GM18907 (cell line): Measurements from ENCODE around the gene FBXO10.

Source experiments
- ATAC-seq: cut with Tn5 transposase; IDR thresholded peaks from one replicate; pipeline ENCODE4 v1.9.1; 2021; ENCODE audit warnings: mild to moderate bottlenecking, moderate library complexity; ENCODE audit not compliant: unreplicated experiment

The FBXO10 gene

GRCh38 chr9:37551468-37551867, 24.7 kb downstream of the FBXO10 start:
- ATAC-seq: no peak

- ATAC-seq: no peak
Observed at GRCh38 chr9:37550781-37551180, 25.4 kb downstream of the FBXO10 start.

- ATAC-seq: no peak
Observed at GRCh38 chr9:37549527-37549926, 26.7 kb downstream of the FBXO10 start.

- ATAC-seq: no peak
Observed at GRCh38 chr9:37547328-37547878, 28.8 kb downstream of the FBXO10 start.

- no peak for ATAC-seq
Observed at GRCh38 chr9:37543468-37543867, 32.7 kb downstream of the FBXO10 start.

- ATAC-seq: no peak
Observed at GRCh38 chr9:37542895-37543294, 33.3 kb downstream of the FBXO10 start.

GRCh38 chr9:37542488-37542887, 33.7 kb downstream of the FBXO10 start:
- ATAC-seq: no peak

GRCh38 chr9:37541465-37541864, 34.7 kb downstream of the FBXO10 start:
- no peak for ATAC-seq

GRCh38 chr9:37540634-37541033, 35.5 kb downstream of the FBXO10 start:
- no peak for ATAC-seq

GRCh38 chr9:37539634-37540033, 36.5 kb downstream of the FBXO10 start:
- no peak for ATAC-seq

GRCh38 chr9:37538099-37538498, 38.1 kb downstream of the FBXO10 start:
- no peak for ATAC-seq

GRCh38 chr9:37534901-37535300, 41.3 kb downstream of the FBXO10 start:
- ATAC-seq: no peak

- ATAC-seq: no peak
Observed at GRCh38 chr9:37534412-37534811, 41.8 kb downstream of the FBXO10 start.

- no peak for ATAC-seq
Observed at GRCh38 chr9:37531699-37532098, 44.5 kb downstream of the FBXO10 start.

- peak; percentile 81 for ATAC-seq
Observed at GRCh38 chr9:37528652-37529471, 47.3 kb downstream of the FBXO10 start.

- ATAC-seq: no peak
Observed at GRCh38 chr9:37523916-37524315, 52.3 kb downstream of the FBXO10 start.

GRCh38 chr9:37522971-37523370, 53.2 kb downstream of the FBXO10 start:
- no peak for ATAC-seq

- ATAC-seq: no peak
Observed at GRCh38 chr9:37521111-37521510, 55.1 kb downstream of the FBXO10 start.

GRCh38 chr9:37520641-37521040, 55.5 kb downstream of the FBXO10 start:
- ATAC-seq: no peak

- no peak for ATAC-seq
Observed at GRCh38 chr9:37517923-37518322, 58.3 kb downstream of the FBXO10 start.

- no peak for ATAC-seq
Observed at GRCh38 chr9:37515620-37516258, 60.4 kb downstream of the FBXO10 start.

GRCh38 chr9:37514999-37515398, 61.2 kb downstream of the FBXO10 start:
- no peak for ATAC-seq
